B cell (primary cell): ENCODE results near the gene RASA3.

Experiments used
- CTCF ChIP-seq: fragments of 200-600 bp; IDR thresholded peaks from one replicate; pipeline ENCODE4 v1.8.0; 2022; ENCODE audit warnings: antibody characterized with exemption, mild to moderate bottlenecking
- EZH2 ChIP-seq: IDR thresholded peaks from 2 replicates; pipeline ENCODE4 v1.6.1; 2012; ENCODE audit warnings: borderline replicate concordance, low read depth, mild to moderate bottlenecking, moderate library complexity, low read length; ENCODE audit not compliant: insufficient read depth, poor library complexity, severe bottlenecking

DNA sequence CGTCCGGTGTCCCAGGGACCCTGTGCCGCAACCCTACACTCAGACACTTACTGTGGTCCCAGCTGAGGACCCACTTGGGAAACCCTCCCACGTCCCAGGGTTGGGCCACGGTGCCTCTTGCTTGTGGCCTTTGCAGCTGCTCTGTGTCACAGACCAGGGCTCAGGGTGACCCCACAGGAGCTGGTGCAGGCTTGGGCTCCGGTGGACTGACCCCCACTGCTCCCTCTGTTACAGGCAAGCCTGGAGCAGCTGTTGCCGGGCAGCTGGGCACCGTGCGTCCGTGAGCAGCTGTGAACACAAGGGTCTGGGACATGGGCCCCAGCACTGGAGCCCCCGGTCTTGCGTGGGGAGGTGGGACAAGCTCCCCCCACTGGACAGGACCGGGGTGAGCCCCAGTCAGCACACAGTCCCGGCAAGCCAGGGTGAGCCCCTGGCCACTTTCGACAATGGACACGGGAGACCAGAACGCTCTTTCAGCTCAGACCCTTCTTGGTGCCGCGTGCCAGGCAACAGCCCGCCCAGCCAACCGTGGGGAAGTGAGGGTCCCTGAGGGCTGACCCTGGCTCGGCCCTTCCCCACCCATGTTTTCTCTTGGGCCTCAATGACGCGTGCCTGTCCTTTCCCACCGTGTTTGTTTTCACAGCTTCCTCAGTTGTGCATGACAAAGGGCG lies 92.8 kb downstream of the RASA3 start:
- TF ChIP-seq CTCF (no peak), EZH2 (no peak)
